GM12874 (cell line): ENCODE results near the gene JAM3.

Experiments
- CTCF ChIP-seq: IDR thresholded peaks from 2 replicates; pipeline ENCODE4 v1.5.1; 2011; ENCODE audit warnings: low read depth, mild to moderate bottlenecking, control low read depth, low read length, moderate library complexity; ENCODE audit not compliant: insufficient read depth

The JAM3 gene

GRCh38 chr11:134100171-134100570 lies 31.3 kb downstream of the JAM3 start:
- no peak for TF ChIP-seq CTCF

GRCh38 chr11:134101282-134101681 lies 32.4 kb downstream of the JAM3 start:
- no peak for TF ChIP-seq CTCF

GRCh38 chr11:134110252-134110815 lies 41.5 kb downstream of the JAM3 start:
- TF ChIP-seq CTCF = no peak

- no peak for TF ChIP-seq CTCF
These were observed 47.3 kb downstream of the JAM3 start for GRCh38 chr11:134116210-134116609.

GRCh38 chr11:134118006-134118405 lies 49.1 kb downstream of the JAM3 start:
- no peak for TF ChIP-seq CTCF

- TF ChIP-seq CTCF = no peak
These were observed 50.2 kb downstream of the JAM3 start for GRCh38 chr11:134119094-134119493.

GRCh38 chr11:134120143-134120850 lies 51.4 kb downstream of the JAM3 start:
- no peak for TF ChIP-seq CTCF
